ENCODE measurements around the gene ZNF786. TPM values are rescaled to one million over a fixed set of nuclear protein-coding genes. Genes with fewer than 3 reads are reported as not detected.

The ZNF786 gene, protein sequence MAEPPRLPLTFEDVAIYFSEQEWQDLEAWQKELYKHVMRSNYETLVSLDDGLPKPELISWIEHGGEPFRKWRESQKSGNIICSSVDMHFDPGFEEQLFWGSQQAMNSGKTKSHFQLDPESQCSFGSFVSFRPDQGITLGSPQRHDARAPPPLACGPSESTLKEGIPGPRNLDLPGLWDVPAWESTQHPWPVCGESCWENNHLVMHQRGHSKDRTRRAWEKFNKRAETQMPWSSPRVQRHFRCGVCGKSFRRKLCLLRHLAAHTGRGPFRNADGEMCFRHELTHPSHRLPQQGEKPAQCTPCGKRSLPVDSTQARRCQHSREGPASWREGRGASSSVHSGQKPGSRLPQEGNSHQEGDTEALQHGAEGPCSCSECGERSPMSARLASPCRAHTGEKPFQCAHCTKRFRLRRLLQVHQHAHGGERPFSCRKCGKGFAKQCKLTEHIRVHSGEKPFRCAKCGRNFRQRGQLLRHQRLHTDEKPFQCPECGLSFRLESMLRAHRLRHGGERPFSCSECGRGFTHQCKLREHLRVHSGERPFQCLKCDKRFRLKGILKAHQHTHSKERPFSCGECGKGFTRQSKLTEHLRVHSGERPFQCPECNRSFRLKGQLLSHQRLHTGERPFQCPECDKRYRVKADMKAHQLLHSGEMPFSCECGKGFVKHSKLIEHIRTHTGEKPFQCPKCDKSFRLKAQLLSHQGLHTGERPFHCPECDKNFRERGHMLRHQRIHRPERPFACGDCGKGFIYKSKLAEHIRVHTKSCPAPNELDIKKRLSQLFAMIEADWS
- total RNA-seq, result 8.4 and 9.0 TPM in 2 replicates

DNA sequence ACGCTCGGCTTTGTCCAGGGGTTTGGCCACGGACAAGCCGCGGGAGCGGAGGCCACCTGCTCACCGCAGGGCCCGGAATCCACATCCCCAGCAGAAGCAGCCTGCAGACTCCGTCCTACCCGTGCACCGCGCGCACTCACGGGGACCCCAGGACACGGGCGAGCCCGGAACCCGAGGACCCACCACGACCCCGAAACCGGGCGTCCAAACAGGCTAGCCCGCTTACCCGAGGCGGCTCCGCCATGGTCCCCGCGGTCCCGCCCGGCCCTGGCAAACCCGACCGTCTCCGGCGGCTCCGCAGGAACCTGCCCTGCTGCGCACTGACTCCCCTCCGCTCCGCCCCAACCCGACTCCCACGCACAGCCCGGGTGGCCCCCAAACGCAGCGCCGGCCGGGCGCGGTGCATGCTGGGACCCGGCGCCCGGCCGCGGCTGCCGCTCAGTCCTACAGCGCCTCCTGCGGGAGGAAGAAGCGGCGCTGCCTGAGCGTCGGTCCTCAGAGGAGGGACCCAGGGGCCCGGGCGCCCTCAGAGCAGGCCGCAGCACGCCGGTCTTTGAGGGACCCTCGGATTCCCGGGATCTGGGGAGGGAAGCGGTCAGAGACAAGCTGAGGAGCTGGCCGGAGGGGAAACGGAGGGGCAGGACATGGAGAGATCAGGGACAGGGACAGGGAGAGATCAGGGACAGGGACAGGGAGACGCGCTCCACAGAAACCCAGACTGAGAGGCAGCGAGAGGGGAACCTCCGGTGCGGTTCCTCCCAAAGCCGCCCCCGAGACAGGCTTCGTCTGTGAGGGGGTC, at the start of gene ZNF786:
Gene ZNF786 (minus strand): TSS at position 322 of the 799 bp plus-strand sequence. CDS start 78 bp downstream, at position 244.
- Histone ChIP-seq H3K4me3 (ENCODE audit: low read depth, low read length) (peak within 1 kb of the TSS; percentile 99), H3K36me3 (ENCODE audit: control insufficient read depth, insufficient read depth, low read length) (no peaks in the 10 kb centered on the region), H3K27me3 (ENCODE audit: control insufficient read depth, insufficient read depth, low read length) (no peaks in the 10 kb centered on the region)
- TF ChIP-seq, protein P1, sequence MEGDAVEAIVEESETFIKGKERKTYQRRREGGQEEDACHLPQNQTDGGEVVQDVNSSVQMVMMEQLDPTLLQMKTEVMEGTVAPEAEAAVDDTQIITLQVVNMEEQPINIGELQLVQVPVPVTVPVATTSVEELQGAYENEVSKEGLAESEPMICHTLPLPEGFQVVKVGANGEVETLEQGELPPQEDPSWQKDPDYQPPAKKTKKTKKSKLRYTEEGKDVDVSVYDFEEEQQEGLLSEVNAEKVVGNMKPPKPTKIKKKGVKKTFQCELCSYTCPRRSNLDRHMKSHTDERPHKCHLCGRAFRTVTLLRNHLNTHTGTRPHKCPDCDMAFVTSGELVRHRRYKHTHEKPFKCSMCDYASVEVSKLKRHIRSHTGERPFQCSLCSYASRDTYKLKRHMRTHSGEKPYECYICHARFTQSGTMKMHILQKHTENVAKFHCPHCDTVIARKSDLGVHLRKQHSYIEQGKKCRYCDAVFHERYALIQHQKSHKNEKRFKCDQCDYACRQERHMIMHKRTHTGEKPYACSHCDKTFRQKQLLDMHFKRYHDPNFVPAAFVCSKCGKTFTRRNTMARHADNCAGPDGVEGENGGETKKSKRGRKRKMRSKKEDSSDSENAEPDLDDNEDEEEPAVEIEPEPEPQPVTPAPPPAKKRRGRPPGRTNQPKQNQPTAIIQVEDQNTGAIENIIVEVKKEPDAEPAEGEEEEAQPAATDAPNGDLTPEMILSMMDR (IDR thresholded peaks at IDR 0.05; ENCODE audit: insufficient read depth, low read length, severe bottlenecking), result peak; percentile 88
- DNase-seq (ENCODE audit: low read depth) (peak; percentile 72), FAIRE-seq (no peak)

DNA sequence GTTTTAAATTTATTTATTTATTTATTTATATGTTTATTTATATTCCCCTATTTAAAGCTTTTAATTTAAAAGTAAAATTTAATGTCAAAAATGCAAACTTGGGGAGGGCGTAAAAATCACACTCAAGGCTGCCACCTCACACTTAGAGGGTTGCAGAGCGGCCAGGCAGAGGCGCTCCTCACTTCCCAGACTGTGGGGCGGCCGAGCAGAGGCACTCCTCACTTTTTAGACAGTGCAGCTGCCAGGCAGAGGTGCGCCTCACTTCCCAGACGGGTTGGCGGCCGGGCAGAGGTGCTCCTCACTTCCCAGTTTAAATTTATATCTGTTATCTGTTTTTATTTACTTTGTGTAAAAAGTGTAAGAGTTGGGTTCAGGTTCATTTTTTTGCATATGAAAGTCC, 45.6 kb upstream of the ZNF786 start:
- Histone ChIP-seq H3K4me3 (ENCODE audit: low read depth, low read length) (no peak overlapping the region), H3K36me3 (ENCODE audit: control insufficient read depth, insufficient read depth, low read length) (no peaks in the 10 kb centered on the region), H3K27me3 (ENCODE audit: control insufficient read depth, insufficient read depth, low read length) (no peaks in the 10 kb centered on the region)
- DNase-seq (ENCODE audit: low read depth) (no peak), FAIRE-seq (no peak)
- TF ChIP-seq, protein P1 (IDR thresholded peaks at IDR 0.05; ENCODE audit: insufficient read depth, low read length, severe bottlenecking), result no peak

DNA sequence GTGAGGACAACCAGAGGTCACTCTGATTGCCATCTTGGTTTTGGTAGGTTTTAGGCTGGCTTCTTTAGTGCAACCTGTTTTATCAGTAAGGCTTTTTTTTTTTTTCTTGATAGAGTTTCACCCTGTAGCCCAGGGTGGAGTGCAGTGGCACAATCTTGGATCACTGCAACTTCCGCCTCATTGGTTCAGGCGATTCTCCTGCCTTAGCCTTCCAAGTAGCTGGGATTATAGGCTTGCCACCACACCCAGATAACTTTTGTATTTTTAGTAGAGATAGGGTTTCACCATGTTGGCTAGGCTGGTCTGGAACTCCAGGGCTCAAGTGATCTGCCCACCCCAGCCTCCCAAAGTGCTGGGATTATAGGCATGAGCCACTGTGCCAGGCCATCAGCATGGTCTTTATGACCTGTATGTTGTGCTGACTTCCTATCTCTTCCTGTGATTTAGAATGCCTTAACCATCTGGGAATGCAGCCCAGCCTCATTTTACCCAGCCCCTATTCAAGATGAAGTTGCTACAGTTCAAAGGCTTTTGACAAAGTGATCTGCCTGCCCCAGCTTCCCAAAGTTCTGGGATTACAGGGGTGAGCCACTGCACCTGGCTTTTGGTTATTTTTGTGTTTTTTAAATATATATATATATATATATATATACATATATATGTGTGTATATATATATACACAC, 42.7 kb upstream of the ZNF786 start:
- Histone ChIP-seq H3K36me3 (ENCODE audit: control insufficient read depth, insufficient read depth, low read length) (peaks cover 2% of the 10 kb centered on the region), H3K27me3 (ENCODE audit: control insufficient read depth, insufficient read depth, low read length) (no peaks in the 10 kb centered on the region), H3K4me3 (ENCODE audit: low read depth, low read length) (no peak overlapping the region)
- DNase-seq (ENCODE audit: low read depth) (no peak), FAIRE-seq (no peak)
- TF ChIP-seq, protein P1 (IDR thresholded peaks at IDR 0.05; ENCODE audit: insufficient read depth, low read length, severe bottlenecking), result no peak

DNA sequence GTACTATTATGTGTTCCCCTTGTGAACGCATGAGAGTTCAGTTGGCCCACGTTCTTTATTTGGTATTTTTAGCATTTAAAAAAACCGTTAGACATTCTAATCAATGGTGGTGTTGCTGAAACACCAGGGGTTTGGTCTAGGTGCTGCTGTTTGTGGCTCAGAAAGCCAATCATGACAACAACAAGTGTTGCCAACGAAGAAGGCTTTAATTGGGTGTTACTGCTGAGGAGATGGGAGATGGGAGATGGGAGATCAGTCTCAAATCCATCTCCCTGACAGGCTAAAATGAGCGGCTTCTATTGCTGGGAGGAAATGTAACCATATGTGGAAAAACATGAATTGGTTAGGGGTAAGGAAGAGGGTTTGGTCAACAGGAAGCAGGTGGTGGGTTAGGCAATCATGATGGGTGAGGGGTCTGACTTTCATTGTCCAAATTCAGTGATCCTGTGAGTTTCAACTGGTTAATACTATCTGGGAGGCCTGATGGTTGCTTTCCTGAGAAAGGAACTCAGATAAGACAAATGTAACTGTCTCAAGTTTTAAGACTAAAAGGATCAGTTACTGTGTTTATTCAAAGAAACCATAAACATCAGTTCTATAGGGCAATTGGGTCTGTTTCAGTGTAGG, 40.2 kb upstream of the ZNF786 start:
- TF ChIP-seq, protein P1 (IDR thresholded peaks at IDR 0.05; ENCODE audit: insufficient read depth, low read length, severe bottlenecking), result no peak
- DNase-seq (ENCODE audit: low read depth), result no peak
- no peak for FAIRE-seq
- Histone ChIP-seq H3K27me3 (ENCODE audit: control insufficient read depth, insufficient read depth, low read length) (no peaks in the 10 kb centered on the region), H3K4me3 (ENCODE audit: low read depth, low read length) (no peak overlapping the region), H3K36me3 (ENCODE audit: control insufficient read depth, insufficient read depth, low read length) (peaks cover 2% of the 10 kb centered on the region)
